ENCODE measurements around the gene CAMSAP2.
"Not testable (repeated sequence)": the region's sequence is repeated elsewhere in the genome, so short reads cannot be mapped to it uniquely, and the experiment has no call there.

CAMSAP2 gene

DNA sequence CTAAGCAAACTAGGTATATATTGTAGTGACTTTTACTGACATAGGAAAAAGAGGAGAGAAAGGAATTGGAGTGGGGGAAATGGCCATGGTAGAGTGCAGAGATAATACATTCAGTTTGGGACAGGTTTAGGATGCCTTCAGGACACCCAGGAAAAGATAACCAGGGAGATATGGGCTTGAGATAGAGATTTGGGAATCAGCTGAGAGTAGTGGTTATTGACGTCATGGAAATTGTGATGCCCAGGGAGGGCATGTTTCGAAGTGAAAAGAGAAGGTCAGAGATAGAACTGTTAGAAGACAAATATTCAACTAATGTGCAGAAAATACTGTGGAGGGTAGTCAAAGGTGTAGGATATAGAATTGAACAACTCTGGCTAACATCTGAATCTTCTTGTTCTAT is 40.6 kb downstream of the CAMSAP2 start:
- TF ChIP-seq, protein P1, sequence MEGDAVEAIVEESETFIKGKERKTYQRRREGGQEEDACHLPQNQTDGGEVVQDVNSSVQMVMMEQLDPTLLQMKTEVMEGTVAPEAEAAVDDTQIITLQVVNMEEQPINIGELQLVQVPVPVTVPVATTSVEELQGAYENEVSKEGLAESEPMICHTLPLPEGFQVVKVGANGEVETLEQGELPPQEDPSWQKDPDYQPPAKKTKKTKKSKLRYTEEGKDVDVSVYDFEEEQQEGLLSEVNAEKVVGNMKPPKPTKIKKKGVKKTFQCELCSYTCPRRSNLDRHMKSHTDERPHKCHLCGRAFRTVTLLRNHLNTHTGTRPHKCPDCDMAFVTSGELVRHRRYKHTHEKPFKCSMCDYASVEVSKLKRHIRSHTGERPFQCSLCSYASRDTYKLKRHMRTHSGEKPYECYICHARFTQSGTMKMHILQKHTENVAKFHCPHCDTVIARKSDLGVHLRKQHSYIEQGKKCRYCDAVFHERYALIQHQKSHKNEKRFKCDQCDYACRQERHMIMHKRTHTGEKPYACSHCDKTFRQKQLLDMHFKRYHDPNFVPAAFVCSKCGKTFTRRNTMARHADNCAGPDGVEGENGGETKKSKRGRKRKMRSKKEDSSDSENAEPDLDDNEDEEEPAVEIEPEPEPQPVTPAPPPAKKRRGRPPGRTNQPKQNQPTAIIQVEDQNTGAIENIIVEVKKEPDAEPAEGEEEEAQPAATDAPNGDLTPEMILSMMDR (IDR thresholded peaks at IDR 0.05; ENCODE audit: insufficient read depth, missing control alignments), result no peak
- no peak for DNase-seq (ENCODE audit: insufficient read length, low spot score)
- FAIRE-seq, result no peak

DNA sequence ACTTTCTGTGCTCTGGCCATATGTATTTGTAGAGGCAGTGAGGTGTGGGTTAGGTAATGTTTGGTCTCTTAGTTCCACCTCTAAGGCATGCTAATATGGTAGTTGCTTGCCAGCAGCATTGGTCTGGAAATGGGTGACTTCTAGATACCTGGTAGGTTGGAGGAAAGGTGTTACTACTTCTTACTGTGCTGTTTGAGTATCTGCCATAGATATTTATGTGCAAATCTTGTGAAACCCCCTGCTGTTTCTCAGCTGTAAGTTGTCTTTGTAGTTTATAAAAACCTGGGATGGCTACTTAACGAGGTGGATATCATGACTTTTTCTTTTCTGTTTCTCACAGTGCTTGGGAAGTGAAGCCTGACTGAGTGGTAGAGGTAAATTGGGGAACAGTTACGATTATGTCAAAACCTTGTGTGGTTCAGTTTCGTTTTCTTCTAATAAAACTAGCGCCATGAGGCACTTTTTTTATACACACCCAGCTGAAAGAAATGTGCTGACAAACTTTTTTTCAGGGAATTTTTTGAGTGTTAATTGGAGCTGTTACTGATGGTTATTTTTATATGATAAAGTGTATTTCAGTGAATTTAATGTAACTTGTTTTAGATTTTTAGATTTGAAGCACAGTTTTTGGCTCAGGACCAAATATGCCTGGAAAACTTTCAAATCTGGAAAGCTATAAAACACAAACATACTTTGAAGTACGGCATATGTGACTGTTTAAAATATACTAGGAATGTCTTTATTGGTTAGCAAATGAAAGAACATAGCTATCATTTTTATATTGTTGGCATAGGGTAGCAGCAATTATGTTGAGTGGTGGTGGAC is 42.1 kb downstream of the CAMSAP2 start:
- TF ChIP-seq, protein P1 (IDR thresholded peaks at IDR 0.05; ENCODE audit: insufficient read depth, missing control alignments), result no peak
- FAIRE-seq, result peak; percentile 46
- no peak for DNase-seq (ENCODE audit: insufficient read length, low spot score)

DNA sequence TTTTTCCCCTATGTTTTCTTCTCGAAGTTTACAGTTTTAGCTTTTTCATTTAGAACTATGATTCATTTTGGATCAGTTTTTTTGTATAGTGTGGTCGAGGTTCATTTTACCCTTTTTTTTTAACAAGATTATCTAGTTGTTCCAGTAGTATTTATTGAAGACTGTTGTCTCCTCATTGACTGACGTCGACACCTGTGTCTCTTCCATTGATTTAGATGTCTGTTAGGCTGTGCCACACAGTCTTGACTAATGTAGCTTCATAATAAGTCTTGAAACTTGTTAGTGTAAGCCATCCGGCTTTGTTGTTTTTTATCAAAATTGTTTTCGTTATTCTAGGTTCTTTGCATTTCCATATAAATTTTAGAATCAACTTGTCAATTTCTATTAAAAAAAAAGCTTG is 45.2 kb downstream of the CAMSAP2 start:
- TF ChIP-seq, protein P1 (IDR thresholded peaks at IDR 0.05; ENCODE audit: insufficient read depth, missing control alignments), result no peak
- no peak for DNase-seq (ENCODE audit: insufficient read length, low spot score)
- no peak for FAIRE-seq

DNA sequence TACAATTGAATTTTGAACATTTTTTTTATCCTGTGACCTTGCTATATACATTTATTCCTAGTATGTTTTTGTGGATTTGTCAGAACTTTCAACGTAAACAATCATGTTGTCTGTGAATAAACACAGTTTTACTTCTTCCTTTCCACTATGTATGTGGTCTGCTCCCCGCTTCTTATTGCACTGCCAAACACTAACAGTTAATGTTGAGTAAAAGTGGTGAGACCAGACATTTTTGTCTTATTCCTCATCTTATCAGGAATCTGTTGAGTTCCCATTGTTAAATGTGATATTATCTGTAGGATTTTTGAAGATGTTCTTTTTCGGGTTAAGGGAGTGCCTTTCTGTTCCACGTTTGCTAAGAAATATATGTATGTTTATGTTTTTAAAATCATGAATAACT is 45.9 kb downstream of the CAMSAP2 start:
- DNase-seq (ENCODE audit: insufficient read length, low spot score), result no peak
- FAIRE-seq, result no peak
- TF ChIP-seq, protein P1 (IDR thresholded peaks at IDR 0.05; ENCODE audit: insufficient read depth, missing control alignments), result no peak

DNA sequence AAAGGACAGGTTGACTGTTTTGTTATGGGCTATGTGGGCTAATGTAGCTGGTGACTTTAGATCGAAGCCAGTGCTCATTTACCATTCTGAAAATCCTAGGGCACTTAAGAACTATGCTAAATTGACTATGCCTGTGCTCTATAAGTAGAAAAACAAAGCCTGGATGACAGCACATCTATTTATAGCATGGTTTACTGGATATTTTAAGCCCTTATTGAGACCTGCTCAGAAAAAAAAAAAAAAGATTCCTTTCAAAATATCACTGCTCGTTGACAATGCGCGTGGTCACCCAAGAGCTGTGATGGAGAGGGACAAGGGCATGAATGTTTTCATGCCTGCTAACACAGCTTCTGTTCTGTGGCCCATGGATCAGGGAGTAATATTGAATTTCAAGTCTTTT is 48.1 kb downstream of the CAMSAP2 start:
- TF ChIP-seq, protein P1 (IDR thresholded peaks at IDR 0.05; ENCODE audit: insufficient read depth, missing control alignments), result no peak
- DNase-seq (ENCODE audit: insufficient read length, low spot score), result no peak
- no peak for FAIRE-seq

DNA sequence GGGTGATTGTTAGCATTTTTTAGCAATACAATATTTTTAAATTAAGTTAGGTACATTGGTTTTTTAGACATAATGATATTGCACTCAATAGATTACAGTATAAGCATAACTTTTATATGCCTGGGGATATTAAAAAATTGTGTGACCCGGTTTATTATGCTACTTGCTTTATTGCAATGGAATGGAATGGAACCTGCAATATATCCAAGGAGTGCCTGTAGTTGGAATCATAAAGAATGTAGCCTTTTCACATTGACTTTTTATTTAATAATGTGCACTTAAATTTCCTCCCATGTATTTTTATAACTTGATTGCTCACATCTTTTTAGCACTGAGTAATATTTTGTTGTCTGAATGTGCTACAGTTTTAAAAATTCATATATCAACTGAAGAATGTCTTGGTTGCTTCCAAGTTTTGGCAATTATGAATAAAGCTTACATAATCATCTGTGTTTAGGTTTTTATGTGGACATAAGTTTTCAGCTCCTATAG is 49.2 kb downstream of the CAMSAP2 start:
- no peak for DNase-seq (ENCODE audit: insufficient read length, low spot score)
- TF ChIP-seq, protein P1 (IDR thresholded peaks at IDR 0.05; ENCODE audit: insufficient read depth, missing control alignments), result no peak
- FAIRE-seq, result no peak

DNA sequence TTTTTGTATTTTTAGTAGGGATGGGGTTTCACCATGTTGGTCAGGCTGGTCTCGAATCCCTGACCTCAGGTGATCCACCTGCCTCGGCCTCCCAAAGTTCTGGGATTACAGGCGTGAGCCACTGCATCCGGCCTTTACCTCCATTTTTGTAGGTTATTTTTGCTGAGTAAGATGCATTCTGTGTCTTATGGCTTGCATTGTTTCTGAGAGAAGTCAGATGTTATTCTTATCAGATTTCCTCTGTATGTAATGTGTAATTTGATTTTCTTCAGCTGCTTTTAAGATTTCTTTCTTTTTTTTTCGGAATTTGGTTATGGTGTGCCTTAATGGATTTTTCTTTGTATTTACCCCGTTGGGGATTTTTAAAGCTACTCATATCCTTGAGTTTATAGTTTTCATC is 52.3 kb downstream of the CAMSAP2 start:
- FAIRE-seq, result not testable (repeated sequence)

More for the DNA sequence above, 52.3 kb downstream of the CAMSAP2 start:
- not testable (repeated sequence) for DNase-seq (ENCODE audit: insufficient read length, low spot score)

Measured in D721Med (cell line).